Skin epidermis (tissue), 12 donors: ENCODE measurements around the gene DAB1.

Experiments used
- H3K27ac ChIP-seq, 21 experiments: fragments of 200-600 bp; sonication (generic) in 11 of 21; one replicate each; pipeline ENCODE4 v1.5.0; 2020; ENCODE audit warnings: mild to moderate bottlenecking in 3 of 21, inconsistent platforms in 2 of 21, moderate library complexity in 2 of 21
- H3K4me3 ChIP-seq, 7 experiments: fragments of 200-600 bp; sonication (generic) in 2 of 7; one replicate each; pipeline ENCODE4 v1.5.0; 2020; ENCODE audit warnings: inconsistent platforms in 2 of 7, mild to moderate bottlenecking in 2 of 7, moderate library complexity in 1 of 7

Gene DAB1

GRCh38 chr1:57198912-57199311 is 224.9 kb downstream of the DAB1 start:
- no peak overlapping the region for H3K4me3 ChIP-seq
- H3K27ac ChIP-seq, result no peak overlapping the region

GRCh38 chr1:57195436-57195941 is 228.4 kb downstream of the DAB1 start:
- H3K27ac ChIP-seq, result no peak overlapping the region

GRCh38 chr1:57192222-57192621 is 231.6 kb downstream of the DAB1 start:
- no peak overlapping the region for H3K4me3 ChIP-seq
- no peak overlapping the region for H3K27ac ChIP-seq

More at GRCh38 chr1:57195436-57195941, 228.4 kb downstream of the DAB1 start:
- H3K4me3 ChIP-seq, result no peak overlapping the region

GRCh38 chr1:57190898-57191297 is 233.0 kb downstream of the DAB1 start:
- Histone ChIP-seq H3K27ac (no peak overlapping the region), H3K4me3 (no peak overlapping the region)

GRCh38 chr1:57188168-57188567 is 235.7 kb downstream of the DAB1 start:
- Histone ChIP-seq H3K27ac (no peak overlapping the region), H3K4me3 (no peak overlapping the region)

- no peak overlapping the region for H3K27ac ChIP-seq
- no peak overlapping the region for H3K4me3 ChIP-seq
Observed at GRCh38 chr1:57186455-57186854, 237.4 kb downstream of the DAB1 start.

GRCh38 chr1:57179001-57179400 is 244.9 kb downstream of the DAB1 start:
- no peak overlapping the region for H3K27ac ChIP-seq
- no peak overlapping the region for H3K4me3 ChIP-seq

- no peak overlapping the region for H3K4me3 ChIP-seq
- no peak overlapping the region for H3K27ac ChIP-seq
Observed at GRCh38 chr1:57175506-57175905, 248.4 kb downstream of the DAB1 start.

- Histone ChIP-seq H3K27ac (no peak overlapping the region), H3K4me3 (no peak overlapping the region)
Observed at GRCh38 chr1:57172040-57172439, 251.8 kb downstream of the DAB1 start.

- Histone ChIP-seq H3K27ac (no peak overlapping the region), H3K4me3 (no peak overlapping the region)
Observed at GRCh38 chr1:57167997-57168396, 255.9 kb downstream of the DAB1 start.

GRCh38 chr1:57165546-57165945 is 258.3 kb downstream of the DAB1 start:
- H3K4me3 ChIP-seq, result no peak overlapping the region
- H3K27ac ChIP-seq, result no peak overlapping the region

GRCh38 chr1:57164584-57164983 is 259.3 kb downstream of the DAB1 start:
- Histone ChIP-seq H3K27ac (no peak overlapping the region), H3K4me3 (no peak overlapping the region)

- H3K4me3 ChIP-seq, result no peak overlapping the region
- no peak overlapping the region for H3K27ac ChIP-seq
Observed at GRCh38 chr1:57163789-57164188, 260.1 kb downstream of the DAB1 start.

- Histone ChIP-seq H3K4me3 (no peak overlapping the region), H3K27ac (no peak overlapping the region)
Observed at GRCh38 chr1:57163325-57163724, 260.5 kb downstream of the DAB1 start.

- Histone ChIP-seq H3K27ac (no peak overlapping the region), H3K4me3 (no peak overlapping the region)
Observed at GRCh38 chr1:57162607-57163261, 261.1 kb downstream of the DAB1 start.

GRCh38 chr1:57160594-57160993 is 263.3 kb downstream of the DAB1 start:
- Histone ChIP-seq H3K4me3 (no peak overlapping the region), H3K27ac (no peak overlapping the region)

- H3K27ac ChIP-seq, result no peak overlapping the region
- H3K4me3 ChIP-seq, result no peak overlapping the region
Observed at GRCh38 chr1:57158604-57158998, 265.3 kb downstream of the DAB1 start.

GRCh38 chr1:57157818-57158603 is 265.8 kb downstream of the DAB1 start:
- no peak overlapping the region for H3K4me3 ChIP-seq
- H3K27ac ChIP-seq, result no peak overlapping the region

GRCh38 chr1:57156907-57157306 is 267.0 kb downstream of the DAB1 start:
- Histone ChIP-seq H3K27ac (no peak overlapping the region), H3K4me3 (no peak overlapping the region)

GRCh38 chr1:57146100-57146499 is 277.8 kb downstream of the DAB1 start:
- H3K27ac ChIP-seq, result no peak overlapping the region
- H3K4me3 ChIP-seq, result no peak overlapping the region

- H3K4me3 ChIP-seq, result no peak overlapping the region
- H3K27ac ChIP-seq, result no peak overlapping the region
Observed at GRCh38 chr1:57142999-57143398, 280.9 kb downstream of the DAB1 start.
